Measurements from ENCODE around the gene IL6R.
"Not testable (repeated sequence)": the region's sequence is repeated elsewhere in the genome, so short reads cannot be mapped to it uniquely, and the experiment has no call there.

- TF ChIP-seq CTCF (IDR thresholded peaks at IDR 0.05; ENCODE audit: low read depth, low read length); EZH2phosphoT487 (IDR thresholded peaks at IDR 0.05; ENCODE audit: low read depth): not testable (repeated sequence)
Observed at GRCh38 chr1:154360881-154361280, 44.3 kb upstream of the IL6R start.

All from OCI-LY3 (cell line).